HCT116 (cell line): Measurements from ENCODE around the gene CTIF. TPM values are rescaled to one million over a fixed set of nuclear protein-coding genes. Genes with fewer than 3 reads are reported as not detected.

Experiments
- ATAC-seq: fragments of 200-7000 bp; cut with Tn5 transposase; 2 replicates; pipeline ENCODE4 v1.9.1; 2020; ENCODE audit warnings: mild to moderate bottlenecking, moderate library complexity
- BruUV-seq: library from RNA; stranded (reverse); fragments of 400-500 nt; replicated peaks from 2 replicates; lab custom pipeline; 2021; lab: Mats Ljungman, UMichigan
- CTCF ChIA-PET: fragments of 300-600 bp; sonication (Branson Sonifier 250); formaldehyde crosslinking; loops from one replicate; lab custom pipeline; 2021; ENCODE audit warnings: antibody characterized with exemption; lab: Charles Lee
- POLR2A ChIA-PET: fragments of 300-600, 350-600 bp; sonication (Branson Sonifier 250); formaldehyde crosslinking; loops from one replicate; lab custom pipeline; 2021; ENCODE audit warnings: antibody characterized with exemption; lab: Charles Lee
- RAD21 ChIA-PET, 2 experiments: fragments of 300-600 bp; sonication (Branson Sonifier 250); formaldehyde crosslinking; loops; one replicate each; lab custom pipeline; 2023; ENCODE audit warnings: low total read pairs in 2 of 2; ENCODE audit not compliant: uncharacterized antibody in 2 of 2, unreplicated experiment in 2 of 2, low non-redundant PET in 1 of 2; lab: Charles Lee
- DNase-seq: peaks from one replicate; pipeline ENCODE4 v3.0.0-alpha.2; 2010; ENCODE audit warnings: low read depth, low spot score
- H2AFZ ChIP-seq: fragments of 200-600 bp; shearing (Covaris generic), sonication (generic); 2 replicates; pipeline ENCODE4 v1.6.1; 2017; ENCODE audit warnings: low read depth, mixed run types, mixed read lengths, antibody characterized with exemption, low read length; ENCODE audit not compliant: poor library complexity, severe bottlenecking
- H3K27ac ChIP-seq: 2 replicates; pipeline ENCODE4 v1.5.1; 2012; ENCODE audit warnings: low read depth, low read length
- H3K27me3 ChIP-seq: fragments of 200-600 bp; sonication (generic); 2 replicates; pipeline ENCODE4 v1.6.1; 2016; ENCODE audit warnings: mixed run types, low read length, mixed read lengths; ENCODE audit not compliant: insufficient read depth
- H3K36me3 ChIP-seq, 2 experiments: fragments of 200-500 bp in 1 of 2; fragments of 200-600 bp in 1 of 2; sonication (Bioruptor generic) in 1 of 2; sonication (generic) in 1 of 2; 2 replicates each; pipeline versions ENCODE4 v1.5.1 to v1.6.1; 2014 to 2016; ENCODE audit warnings: low read length in 2 of 2, inconsistent platforms in 1 of 2, mixed read lengths in 1 of 2, mixed run types in 1 of 2; ENCODE audit not compliant: insufficient read depth in 2 of 2, control insufficient read depth in 1 of 2
- H3K4me1 ChIP-seq, 2 experiments: fragments of 200-600 bp in 1 of 2; sonication (generic) in 1 of 2; 2 replicates each; pipeline versions ENCODE4 v1.5.1 to v1.6.1; 2012 to 2017; ENCODE audit warnings: low read length in 2 of 2, inconsistent platforms in 1 of 2, mild to moderate bottlenecking in 1 of 2, mixed read lengths in 1 of 2, mixed run types in 1 of 2, moderate library complexity in 1 of 2; ENCODE audit not compliant: insufficient read depth in 2 of 2, control insufficient read depth in 1 of 2
- H3K4me2 ChIP-seq: fragments of 200-600 bp; sonication (generic); 2 replicates; pipeline ENCODE4 v1.6.1; 2017; ENCODE audit warnings: mixed run types, low read length, mixed read lengths
- H3K4me3 ChIP-seq, 2 experiments: fragments of 200-600 bp in 1 of 2; sonication (generic) in 1 of 2; replicated peaks in 1 of 2; 2 replicates each; pipeline ENCODE4 v1.5.1; 2011 to 2016; ENCODE audit warnings: low read length in 2 of 2, control low read depth in 1 of 2, low read depth in 1 of 2, mild to moderate bottlenecking in 1 of 2, mixed read lengths in 1 of 2, mixed run types in 1 of 2
- H3K79me2 ChIP-seq: fragments of 200-600 bp; sonication (generic); 2 replicates; pipeline ENCODE4 v1.6.1; 2017; ENCODE audit warnings: mild to moderate bottlenecking, mixed run types, low read length, moderate library complexity, mixed read lengths; ENCODE audit not compliant: insufficient read depth
- H3K9ac ChIP-seq: fragments of 200-600 bp; sonication (generic); 2 replicates; pipeline ENCODE4 v1.6.1; 2016; ENCODE audit warnings: low read length, mixed read lengths
- H3K9me2 ChIP-seq: fragments of 200-600 bp; sonication (generic), shearing (Covaris generic); 2 replicates; pipeline ENCODE4 v1.6.1; 2017; ENCODE audit warnings: mixed run types, mild to moderate bottlenecking, moderate library complexity; ENCODE audit not compliant: insufficient read depth
- H3K9me3 ChIP-seq, 2 experiments: fragments of 200-500 bp in 1 of 2; fragments of 200-600 bp in 1 of 2; sonication (Bioruptor generic) in 1 of 2; sonication (generic) in 1 of 2; 2 replicates each; pipeline ENCODE4 v1.6.1; 2014 to 2017; ENCODE audit warnings: low read length in 2 of 2, mixed read lengths in 2 of 2, inconsistent platforms in 1 of 2, low read depth in 1 of 2, mild to moderate bottlenecking in 1 of 2, mixed run types in 1 of 2, moderate library complexity in 1 of 2; ENCODE audit not compliant: control insufficient read depth in 1 of 2, insufficient read depth in 1 of 2
- H4K20me1 ChIP-seq: fragments of 200-600 bp; sonication (generic), shearing (Covaris generic); 2 replicates; pipeline ENCODE4 v1.6.1; 2017; ENCODE audit warnings: mixed run types, mild to moderate bottlenecking, moderate library complexity; ENCODE audit not compliant: insufficient read depth
- CBX3 ChIP-seq: IDR thresholded peaks from 2 replicates; pipeline ENCODE4 v1.6.1; 2012; ENCODE audit warnings: low read depth
- CEBPB ChIP-seq: IDR thresholded peaks from 2 replicates; pipeline ENCODE4 v1.6.1; 2012; ENCODE audit warnings: low read depth
- CTCF ChIP-seq, 3 experiments: fragments of 200-600 bp in 1 of 3; sonication (generic) in 1 of 3; IDR thresholded peaks in 2 of 3; conservative IDR thresholded peaks in 1 of 3; 2 replicates each; pipeline ENCODE4 v1.5.1; 2012 to 2017; ENCODE audit warnings: low read depth in 2 of 3, low read length in 2 of 3, antibody characterized with exemption in 1 of 3, borderline replicate concordance in 1 of 3, control low read depth in 1 of 3, mild to moderate bottlenecking in 1 of 3, mixed read lengths in 1 of 3, mixed run types in 1 of 3, moderate library complexity in 1 of 3; ENCODE audit not compliant: insufficient read depth in 1 of 3
- EGR1 ChIP-seq: IDR thresholded peaks from 2 replicates; pipeline ENCODE4 v1.6.1; 2012; ENCODE audit warnings: low read depth
- EZH2phosphoT487 ChIP-seq: fragments of 200-600 bp; IDR thresholded peaks from 2 replicates; pipeline ENCODE4 v1.6.1; 2018; ENCODE audit warnings: antibody characterized with exemption, borderline replicate concordance
- MAX ChIP-seq: IDR thresholded peaks from 2 replicates; pipeline ENCODE4 v1.6.1; 2012
- POLR2A ChIP-seq: IDR thresholded peaks from 2 replicates; pipeline ENCODE4 v1.7.0; 2011; ENCODE audit warnings: borderline replicate concordance; ENCODE audit not compliant: insufficient read depth, insufficient read length; ENCODE audit errors: extremely low read depth
- POLR2AphosphoS5 ChIP-seq: IDR thresholded peaks from 2 replicates; pipeline ENCODE4 v1.6.1; 2011; ENCODE audit warnings: mild to moderate bottlenecking, low read depth, low read length, moderate library complexity
- RAD21 ChIP-seq: IDR thresholded peaks from 2 replicates; pipeline ENCODE4 v1.6.1; 2012; ENCODE audit warnings: low read depth, mild to moderate bottlenecking
- SIN3A ChIP-seq: IDR thresholded peaks from 2 replicates; pipeline ENCODE4 v1.6.1; 2012; ENCODE audit warnings: low read depth
- SP1 ChIP-seq: IDR thresholded peaks from 2 replicates; pipeline ENCODE4 v1.6.1; 2012; ENCODE audit warnings: low read depth
- SRF ChIP-seq: IDR thresholded peaks from 2 replicates; pipeline ENCODE4 v1.6.1; 2012; ENCODE audit warnings: low read depth
- TCF7L2 ChIP-seq: IDR thresholded peaks from 2 replicates; pipeline ENCODE4 v1.7.0; 2011; ENCODE audit warnings: borderline replicate concordance, inconsistent platforms; ENCODE audit not compliant: insufficient read depth, insufficient read length; ENCODE audit errors: extremely low read depth
- ZFX ChIP-seq: fragments of 450-650 bp; IDR thresholded peaks from 2 replicates; pipeline ENCODE4 v1.6.1; 2017
- intact Hi-C: fragments of 100-400 bp; cut with micrococcal nuclease; formaldehyde crosslinking; loops from 2 replicates; pipeline ENCODE4 v1.10.0; 2022
- total RNA-seq: library from RNA; stranded (reverse); gene quantifications from one replicate; pipeline ENCODE4 v1.2.1, GENCODE V29; 2021; ENCODE audit not compliant: unreplicated experiment
- TF ChIP-seq, protein P1 (sequence below): IDR thresholded peaks from 2 replicates; pipeline ENCODE4 v1.6.1; 2012
- TF ChIP-seq, protein P2 (sequence below): IDR thresholded peaks from 2 replicates; pipeline ENCODE4 v1.6.1; 2011; ENCODE audit warnings: mild to moderate bottlenecking, low read length, moderate library complexity; ENCODE audit not compliant: insufficient replicate concordance; ENCODE audit errors: extremely low read depth

Gene CTIF
- total RNA-seq, 1 experiment from 2014 or later: 19.7 TPM

DNA sequence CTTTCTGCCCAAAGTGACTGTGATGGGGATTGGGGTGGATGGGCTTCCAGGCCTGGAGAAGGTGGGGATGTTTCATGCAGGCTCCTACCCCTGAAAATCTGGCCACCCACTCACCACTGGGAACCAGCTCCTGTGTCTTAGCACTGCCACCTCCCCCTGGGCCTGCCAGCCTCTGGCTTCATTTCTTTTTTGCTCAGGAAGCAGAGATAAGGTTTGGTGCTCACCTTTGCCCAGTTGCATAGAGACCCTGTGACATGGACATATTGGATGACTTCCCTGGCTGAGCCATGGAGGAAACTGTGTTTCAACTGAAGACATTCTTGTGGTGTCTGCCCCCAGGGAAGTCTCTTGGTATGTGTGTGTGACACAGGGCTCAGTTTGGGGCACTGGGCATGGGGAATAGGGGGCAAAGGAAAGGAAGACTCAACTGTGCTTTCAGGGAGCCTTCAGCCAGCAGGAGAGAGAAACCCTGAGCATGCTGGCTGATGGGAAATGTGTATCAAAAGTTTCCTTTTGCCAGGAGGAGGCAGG lies 16.7 kb downstream of the CTIF start:
- H3K36me3 ChIP-seq: no peaks in the 10 kb centered on the region
- TF ChIP-seq EGR1: no peak
- TF ChIP-seq CBX3: no peak
- no peak for TF ChIP-seq TCF7L2
- no peak for TF ChIP-seq POLR2A
- TF ChIP-seq SP1: no peak
- no peak for TF ChIP-seq SIN3A
- TF ChIP-seq SRF: no peak
- no peak for TF ChIP-seq CEBPB
- no peak for TF ChIP-seq ZFX
- TF ChIP-seq POLR2AphosphoS5: no peak
- TF ChIP-seq MAX: no peak
- TF ChIP-seq RAD21: no peak
- TF ChIP-seq, protein P1, sequence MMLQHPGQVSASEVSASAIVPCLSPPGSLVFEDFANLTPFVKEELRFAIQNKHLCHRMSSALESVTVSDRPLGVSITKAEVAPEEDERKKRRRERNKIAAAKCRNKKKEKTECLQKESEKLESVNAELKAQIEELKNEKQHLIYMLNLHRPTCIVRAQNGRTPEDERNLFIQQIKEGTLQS: no peak
- no peak for TF ChIP-seq EZH2phosphoT487
- TF ChIP-seq CTCF (IDR thresholded peaks at IDR 0.05 in 2 of 3, conservative IDR thresholded peaks at IDR 0.05 in 1 of 3; ENCODE audit: borderline replicate concordance in 1 of 3, insufficient read depth in 1 of 3, low read depth in 2 of 3, low read length in 2 of 3): no peak
- TF ChIP-seq, protein P2, sequence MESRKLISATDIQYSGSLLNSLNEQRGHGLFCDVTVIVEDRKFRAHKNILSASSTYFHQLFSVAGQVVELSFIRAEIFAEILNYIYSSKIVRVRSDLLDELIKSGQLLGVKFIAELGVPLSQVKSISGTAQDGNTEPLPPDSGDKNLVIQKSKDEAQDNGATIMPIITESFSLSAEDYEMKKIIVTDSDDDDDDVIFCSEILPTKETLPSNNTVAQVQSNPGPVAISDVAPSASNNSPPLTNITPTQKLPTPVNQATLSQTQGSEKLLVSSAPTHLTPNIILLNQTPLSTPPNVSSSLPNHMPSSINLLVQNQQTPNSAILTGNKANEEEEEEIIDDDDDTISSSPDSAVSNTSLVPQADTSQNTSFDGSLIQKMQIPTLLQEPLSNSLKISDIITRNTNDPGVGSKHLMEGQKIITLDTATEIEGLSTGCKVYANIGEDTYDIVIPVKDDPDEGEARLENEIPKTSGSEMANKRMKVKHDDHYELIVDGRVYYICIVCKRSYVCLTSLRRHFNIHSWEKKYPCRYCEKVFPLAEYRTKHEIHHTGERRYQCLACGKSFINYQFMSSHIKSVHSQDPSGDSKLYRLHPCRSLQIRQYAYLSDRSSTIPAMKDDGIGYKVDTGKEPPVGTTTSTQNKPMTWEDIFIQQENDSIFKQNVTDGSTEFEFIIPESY: no peak
- TF ChIP-seq, all 23 proteins: peak for 0
- intact Hi-C loops: no loop called here
- POLR2A ChIA-PET: interaction anchor here (1.2 kb wide), 1 partner anchor 9 kb away, joined by 3 read pairs; no protein-coding TSS in a partner anchor
- Histone ChIP-seq H3K79me2 (no peaks in the 10 kb centered on the region), H3K4me1 (peaks cover 0 to 7% of the 10 kb centered on the region in 2 experiments; a peak in 1 of 4 replicates), H3K27me3 (no peaks in the 10 kb centered on the region), H3K9me2 (no peaks in the 10 kb centered on the region), H3K27ac (no peak overlapping the region), H2AFZ (no peak overlapping the region), H3K4me2 (no peak overlapping the region), H3K9me3 (0 out of 4 replicates have a peak, but pooled peaks cover 0 to 3% of the 10 kb centered on the region in 2 experiments), H3K9ac (no peak overlapping the region), H3K4me3 (no peak overlapping the region), H4K20me1 (no peaks in the 10 kb centered on the region)
- ATAC-seq (no peak), DNase-seq (no peak)
- BruUV-seq: no TSS peak
- CTCF ChIA-PET: no interaction called here
- RAD21 ChIA-PET: no interaction called here
